Lower lobe of right lung (tissue), 2 donors: ENCODE results near the gene YIPF7. TPM values are rescaled to one million over a fixed set of nuclear protein-coding genes. Genes with fewer than 3 reads are reported as not detected.

ENCODE experiments used
- ATAC-seq, 2 donors: fragments of 200-7000 bp; cut with Tn5 transposase; one replicate each; pipeline ENCODE4 v1.9.1; 2020 to 2022; ENCODE audit warnings: mild to moderate bottlenecking in 2 of 2, moderate library complexity in 2 of 2
- DNase-seq: peaks from one replicate; pipeline ENCODE4 v3.0.0-alpha.2; 2020
- H3K27ac ChIP-seq: fragments of 200-600 bp; one replicate; pipeline ENCODE4 v1.8.0; 2022
- H3K27me3 ChIP-seq: fragments of 200-600 bp; one replicate; pipeline ENCODE4 v1.8.0; 2022; ENCODE audit warnings: low read depth
- H3K36me3 ChIP-seq: fragments of 200-600 bp; one replicate; pipeline ENCODE4 v1.8.0; 2022; ENCODE audit warnings: mild to moderate bottlenecking
- H3K4me1 ChIP-seq: fragments of 200-600 bp; one replicate; pipeline ENCODE4 v1.8.0; 2022
- H3K4me3 ChIP-seq: fragments of 200-600 bp; one replicate; pipeline ENCODE4 v1.8.0; 2022; ENCODE audit warnings: mild to moderate bottlenecking
- H3K9me3 ChIP-seq: fragments of 200-600 bp; one replicate; pipeline ENCODE4 v1.8.0; 2022
- intact Hi-C: fragments of 100-400 bp; cut with DNase I; formaldehyde crosslinking; loops from one replicate; pipeline ENCODE4 v1.11.0; 2022
- total RNA-seq: library from RNA; stranded (reverse); fragmentation: NEBNext Ultra II Directional; extraction: Animal tissue kit (Norgen Biotek cat#: 25700); gene quantifications from one replicate; pipeline ENCODE4 v1.2.1, GENCODE V29; 2021
- TF ChIP-seq, protein P1 (sequence below): fragments of 200-600 bp; IDR thresholded peaks from one replicate; pipeline ENCODE4 v1.8.0; 2022; ENCODE audit warnings: antibody characterized with exemption, mild to moderate bottlenecking
- donor health status: DM: no; HTN: yes; CAD: no; lungs with severe emphysema.

YIPF7 gene
- total RNA-seq, 1 donor from 2014 or later, result not detected

DNA sequence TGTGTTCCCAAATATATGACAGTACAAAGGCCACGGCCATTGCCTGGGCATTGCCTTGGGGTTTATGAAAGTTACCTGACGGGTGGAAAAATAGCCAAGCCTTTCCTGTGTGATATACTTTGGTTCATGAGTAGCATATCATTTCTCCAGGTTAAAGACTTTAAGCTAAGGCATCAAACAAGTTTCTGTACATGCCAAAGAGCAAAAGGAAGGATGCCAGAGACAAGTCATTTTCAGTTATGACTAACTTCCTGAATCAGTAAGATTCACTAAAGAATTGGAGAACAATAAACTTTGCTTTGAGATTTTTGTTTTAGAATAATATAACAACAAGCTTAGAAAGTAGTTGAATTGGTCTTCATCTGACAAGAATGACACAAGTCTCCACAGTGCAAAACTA lies 17.1 kb upstream of the YIPF7 start:
- Histone ChIP-seq H3K36me3 (no peaks in the 10 kb centered on the region), H3K4me3 (no peak overlapping the region), H3K9me3 (no peaks in the 10 kb centered on the region), H3K27me3 (no peaks in the 10 kb centered on the region), H3K27ac (no peak overlapping the region), H3K4me1 (no peaks in the 10 kb centered on the region)
- ATAC-seq (no peak), DNase-seq (no peak)
- TF ChIP-seq, protein P1, sequence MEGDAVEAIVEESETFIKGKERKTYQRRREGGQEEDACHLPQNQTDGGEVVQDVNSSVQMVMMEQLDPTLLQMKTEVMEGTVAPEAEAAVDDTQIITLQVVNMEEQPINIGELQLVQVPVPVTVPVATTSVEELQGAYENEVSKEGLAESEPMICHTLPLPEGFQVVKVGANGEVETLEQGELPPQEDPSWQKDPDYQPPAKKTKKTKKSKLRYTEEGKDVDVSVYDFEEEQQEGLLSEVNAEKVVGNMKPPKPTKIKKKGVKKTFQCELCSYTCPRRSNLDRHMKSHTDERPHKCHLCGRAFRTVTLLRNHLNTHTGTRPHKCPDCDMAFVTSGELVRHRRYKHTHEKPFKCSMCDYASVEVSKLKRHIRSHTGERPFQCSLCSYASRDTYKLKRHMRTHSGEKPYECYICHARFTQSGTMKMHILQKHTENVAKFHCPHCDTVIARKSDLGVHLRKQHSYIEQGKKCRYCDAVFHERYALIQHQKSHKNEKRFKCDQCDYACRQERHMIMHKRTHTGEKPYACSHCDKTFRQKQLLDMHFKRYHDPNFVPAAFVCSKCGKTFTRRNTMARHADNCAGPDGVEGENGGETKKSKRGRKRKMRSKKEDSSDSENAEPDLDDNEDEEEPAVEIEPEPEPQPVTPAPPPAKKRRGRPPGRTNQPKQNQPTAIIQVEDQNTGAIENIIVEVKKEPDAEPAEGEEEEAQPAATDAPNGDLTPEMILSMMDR, result no peak
- intact Hi-C loops, result no loop called here

DNA sequence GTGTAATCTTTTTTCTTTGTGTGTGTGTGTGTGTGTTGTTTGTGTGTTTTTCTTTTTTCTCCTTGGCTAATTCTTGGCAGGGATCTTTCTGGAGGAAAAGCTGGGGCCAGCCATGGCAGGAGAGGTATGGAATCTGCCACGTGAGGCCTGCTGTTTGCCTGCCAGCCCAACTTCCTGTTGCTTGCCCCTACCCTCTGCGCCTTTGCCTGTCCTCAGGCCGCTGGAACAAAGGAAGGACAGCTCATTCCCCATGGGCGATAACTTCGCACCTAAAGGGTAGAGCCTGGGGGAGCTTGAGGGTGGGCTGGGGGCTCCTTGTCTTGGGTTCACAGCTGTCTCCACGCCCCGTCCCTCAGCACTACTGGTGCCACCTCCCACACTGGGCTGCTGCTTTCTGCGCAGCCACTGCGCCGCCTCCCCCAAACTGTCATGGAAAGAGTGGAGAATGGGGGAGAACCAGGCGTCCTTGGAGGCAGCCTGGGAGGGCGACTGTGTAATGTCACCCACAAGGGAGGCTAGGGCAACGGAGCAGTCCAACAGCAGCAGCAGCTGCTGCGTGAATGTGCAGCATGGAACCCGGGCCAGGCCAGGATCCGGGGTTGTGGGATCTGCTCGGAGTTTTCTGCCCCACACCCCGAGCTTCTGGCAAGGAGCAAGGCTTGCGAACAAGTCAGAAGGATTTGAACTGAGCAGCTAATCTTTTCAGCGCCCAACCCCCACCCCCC lies 12.3 kb upstream of the YIPF7 start:
- TF ChIP-seq, protein P1, result no peak
- intact Hi-C loops, result no loop called here
- H3K4me1 ChIP-seq, result no peaks in the 10 kb centered on the region
- no peak overlapping the region for H3K4me3 ChIP-seq
- H3K27me3 ChIP-seq, result no peaks in the 10 kb centered on the region
- H3K27ac ChIP-seq, result no peak overlapping the region
- no peaks in the 10 kb centered on the region for H3K36me3 ChIP-seq
- ATAC-seq (no peak), DNase-seq (no peak)
- no peaks in the 10 kb centered on the region for H3K9me3 ChIP-seq

DNA sequence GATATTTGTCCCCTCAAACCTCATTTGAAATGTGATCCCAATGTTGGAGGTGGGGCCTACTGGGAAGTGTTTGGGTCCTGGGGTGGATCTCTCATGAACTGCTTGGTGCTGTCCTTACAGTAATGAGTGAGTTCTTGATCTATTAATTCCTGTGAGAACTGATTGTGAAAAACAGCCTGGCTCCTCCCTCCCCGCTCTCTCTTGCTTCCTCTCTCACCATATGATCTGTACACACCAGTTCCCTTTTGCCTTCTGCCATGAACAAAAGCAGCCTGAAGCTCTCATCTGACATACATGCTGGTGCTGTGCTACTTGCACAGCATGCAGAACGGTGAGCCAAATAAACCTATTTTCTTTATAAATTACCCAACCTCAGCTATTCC lies 11.2 kb upstream of the YIPF7 start:
- H3K36me3 ChIP-seq, result no peaks in the 10 kb centered on the region
- H3K4me1 ChIP-seq, result no peaks in the 10 kb centered on the region
- no peak overlapping the region for H3K27ac ChIP-seq
- no peak overlapping the region for H3K4me3 ChIP-seq
- H3K9me3 ChIP-seq, result no peaks in the 10 kb centered on the region
- intact Hi-C loops, result no loop called here
- DNase-seq, result no peak
- ATAC-seq, result no peak
- TF ChIP-seq, protein P1, result no peak
- H3K27me3 ChIP-seq, result no peaks in the 10 kb centered on the region

DNA sequence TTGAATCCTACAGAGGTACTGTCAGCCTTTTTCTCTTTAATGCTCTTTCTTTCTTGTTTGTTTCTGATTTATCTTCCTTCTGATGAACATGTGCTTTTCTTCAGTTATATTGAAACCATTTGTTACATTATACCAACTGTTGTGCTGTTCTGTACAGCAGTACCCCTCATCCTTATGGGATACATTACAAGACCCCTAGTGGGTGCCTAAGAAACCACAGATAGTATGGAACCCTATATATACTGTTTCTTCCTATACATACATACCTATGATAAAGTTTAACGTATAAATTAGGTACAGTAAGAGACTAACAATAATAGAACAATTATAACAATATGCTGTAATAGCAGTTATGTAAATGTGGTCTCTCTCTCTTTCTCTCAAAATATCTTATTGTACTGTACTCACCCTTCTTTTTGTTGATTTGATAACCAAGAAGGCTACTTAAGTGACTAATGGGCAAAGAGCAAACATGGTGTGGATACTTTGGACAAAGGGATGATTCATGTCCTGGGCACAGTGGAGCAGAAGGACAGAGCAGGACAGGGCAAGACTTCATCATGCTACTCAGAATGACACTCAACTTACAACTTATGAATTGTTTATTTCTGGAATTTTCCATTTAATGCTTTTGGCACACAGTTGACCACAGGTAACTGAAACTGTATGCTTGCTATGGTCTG lies 10.7 kb upstream of the YIPF7 start:
- no peak overlapping the region for H3K27ac ChIP-seq
- no peaks in the 10 kb centered on the region for H3K27me3 ChIP-seq
- H3K4me1 ChIP-seq, result no peaks in the 10 kb centered on the region
- H3K9me3 ChIP-seq, result no peaks in the 10 kb centered on the region
- TF ChIP-seq, protein P1, result no peak
- no peaks in the 10 kb centered on the region for H3K36me3 ChIP-seq
- ATAC-seq (no peak), DNase-seq (no peak)
- no peak overlapping the region for H3K4me3 ChIP-seq
- intact Hi-C loops, result no loop called here

DNA sequence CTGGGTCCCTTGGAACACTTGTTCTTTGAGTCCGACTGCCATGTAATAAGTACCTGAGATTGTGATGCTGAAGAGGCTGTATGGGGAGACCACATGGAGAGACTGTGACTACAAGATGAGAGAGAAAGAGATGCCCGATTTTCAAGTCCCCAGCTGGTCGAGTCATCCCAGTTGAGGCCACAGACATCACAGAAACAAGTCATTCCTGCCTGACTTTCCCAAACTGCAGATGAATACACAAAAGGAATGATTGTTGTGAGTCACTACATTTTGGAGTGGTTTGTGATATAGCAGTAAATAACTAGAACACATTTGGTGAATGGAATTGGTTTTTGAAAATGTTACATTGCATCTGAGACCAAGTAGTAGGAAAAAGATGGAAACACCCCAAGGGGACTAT lies 9.0 kb upstream of the YIPF7 start:
- Histone ChIP-seq H3K36me3 (no peaks in the 10 kb centered on the region), H3K27ac (no peak overlapping the region), H3K27me3 (no peaks in the 10 kb centered on the region), H3K9me3 (no peaks in the 10 kb centered on the region), H3K4me3 (no peak overlapping the region), H3K4me1 (no peaks in the 10 kb centered on the region)
- TF ChIP-seq, protein P1, result no peak
- no peak for ATAC-seq
- intact Hi-C loops, result no loop called here
- no peak for DNase-seq
